ENCODE measurements around the gene ACOX2.

- TF ChIP-seq CTCF (IDR thresholded peaks at IDR 0.05) (no peak), POLR2A (IDR thresholded peaks at IDR 0.05) (no peak)
These were observed 77.8 kb downstream of the ACOX2 start for GRCh38 chr3:58459160-58459559.

All from prostate gland (tissue), 2 donors.